HEK293 (cell line): ENCODE data around the gene NUAK1.

ENCODE experiments used
- CTCF ChIA-PET: fragments of 350-600 bp; formaldehyde crosslinking; extraction: SDS; loops from one replicate; lab custom pipeline; 2021; ENCODE audit warnings: antibody characterized with exemption; lab: Yijun Ruan, JAX
- POLR2A ChIA-PET: fragments of 300-600 bp; formaldehyde crosslinking; extraction: SDS; loops from one replicate; lab custom pipeline; 2020; ENCODE audit warnings: antibody characterized with exemption, inconsistent platforms; lab: Yijun Ruan, JAX
- H3K27ac ChIP-seq: fragments of 200-500 bp; sonication (Bioruptor generic); 2 replicates; pipeline ENCODE4 v1.5.1; 2014; ENCODE audit warnings: low read depth, low read length, control low read depth, inconsistent platforms; ENCODE audit errors: extremely low read depth
- H3K36me3 ChIP-seq, 2 experiments: fragments of 200-500 bp in 1 of 2; sonication (Bioruptor generic) in 1 of 2; 1 replicate in 1 of 2; 2 replicates in 1 of 2; pipeline ENCODE4 v1.5.1; 2014 to 2017; ENCODE audit warnings: inconsistent platforms in 2 of 2, low read length in 2 of 2; ENCODE audit not compliant: control insufficient read depth in 2 of 2, insufficient read depth in 1 of 2
- H3K4me1 ChIP-seq: fragments of 200-500 bp; sonication (Bioruptor generic); 2 replicates; pipeline ENCODE4 v1.5.1; 2014; ENCODE audit warnings: mild to moderate bottlenecking, low read length, inconsistent platforms; ENCODE audit not compliant: control insufficient read depth, insufficient read depth
- H3K4me3 ChIP-seq: 2 replicates; pipeline ENCODE4 v1.5.1; 2011; ENCODE audit warnings: low read depth, mild to moderate bottlenecking, control low read depth, low read length, moderate library complexity
- H3K9me3 ChIP-seq: fragments of 200-500 bp; sonication (Bioruptor generic); 2 replicates; pipeline ENCODE4 v1.5.1; 2014; ENCODE audit warnings: low read depth, low read length, inconsistent platforms; ENCODE audit not compliant: control insufficient read depth, insufficient read depth
- KLF9 ChIP-seq: fragments of 450-650 bp; formaldehyde crosslinking; IDR thresholded peaks from 2 replicates; pipeline ENCODE4 v1.5.1; 2016; ENCODE audit warnings: missing biosample characterization, missing genetic modification characterization, low read depth
- YY2 ChIP-seq: fragments of 450-650 bp; formaldehyde crosslinking; IDR thresholded peaks from 2 replicates; pipeline ENCODE4 v1.5.1; 2016; ENCODE audit warnings: missing biosample characterization, missing genetic modification characterization
- ZBTB17 ChIP-seq: fragments of 450-650 bp; formaldehyde crosslinking; IDR thresholded peaks from 2 replicates; pipeline ENCODE4 v1.5.1; 2016; ENCODE audit warnings: missing biosample characterization, missing genetic modification characterization
- ZBTB26 ChIP-seq: fragments of 450-650 bp; formaldehyde crosslinking; optimal IDR thresholded peaks from 2 replicates; pipeline ENCODE3; 2016; ENCODE audit warnings: missing biosample characterization, mild to moderate bottlenecking, missing genetic modification characterization
- ZNF138 ChIP-seq: fragments of 450-650 bp; formaldehyde crosslinking; IDR thresholded peaks from 2 replicates; pipeline ENCODE4 v1.5.1; 2016; ENCODE audit warnings: missing biosample characterization, missing genetic modification characterization, borderline replicate concordance
- ZNF335 ChIP-seq: fragments of 450-650 bp; formaldehyde crosslinking; conservative IDR thresholded peaks from 2 replicates; pipeline ENCODE4 v1.5.1; 2016; ENCODE audit warnings: missing biosample characterization, missing genetic modification characterization
- ZNF654 ChIP-seq: fragments of 450-650 bp; formaldehyde crosslinking; IDR thresholded peaks from 2 replicates; pipeline ENCODE4 v1.5.1; 2016; ENCODE audit warnings: low read depth, missing biosample characterization, missing genetic modification characterization
- ZNF692 ChIP-seq: fragments of 450-650 bp; formaldehyde crosslinking; IDR thresholded peaks from 2 replicates; pipeline ENCODE4 v1.5.1; 2016; ENCODE audit warnings: missing biosample characterization, missing genetic modification characterization
- ZNF791 ChIP-seq: fragments of 450-650 bp; formaldehyde crosslinking; IDR thresholded peaks from 2 replicates; pipeline ENCODE4 v1.5.1; 2016; ENCODE audit warnings: missing biosample characterization, missing genetic modification characterization
- ZSCAN16 ChIP-seq: fragments of 450-650 bp; formaldehyde crosslinking; IDR thresholded peaks from 2 replicates; pipeline ENCODE4 v1.5.1; 2016; ENCODE audit warnings: missing biosample characterization, missing genetic modification characterization
- TF ChIP-seq, protein P1 (sequence below): fragments of 450-650 bp; formaldehyde crosslinking; IDR thresholded peaks from 2 replicates; pipeline ENCODE4 v1.5.1; 2016; ENCODE audit warnings: missing biosample characterization, missing genetic modification characterization
- TF ChIP-seq, protein P2 (sequence below): fragments of 450-650 bp; formaldehyde crosslinking; IDR thresholded peaks from 2 replicates; pipeline ENCODE4 v1.5.1; 2016; ENCODE audit warnings: missing biosample characterization, missing genetic modification characterization, low read depth
- TF ChIP-seq, protein P3 (sequence below): IDR thresholded peaks from 2 replicates; pipeline ENCODE4 v1.6.1; 2011; ENCODE audit warnings: mild to moderate bottlenecking, low read depth, low read length, borderline replicate concordance

The NUAK1 gene

DNA sequence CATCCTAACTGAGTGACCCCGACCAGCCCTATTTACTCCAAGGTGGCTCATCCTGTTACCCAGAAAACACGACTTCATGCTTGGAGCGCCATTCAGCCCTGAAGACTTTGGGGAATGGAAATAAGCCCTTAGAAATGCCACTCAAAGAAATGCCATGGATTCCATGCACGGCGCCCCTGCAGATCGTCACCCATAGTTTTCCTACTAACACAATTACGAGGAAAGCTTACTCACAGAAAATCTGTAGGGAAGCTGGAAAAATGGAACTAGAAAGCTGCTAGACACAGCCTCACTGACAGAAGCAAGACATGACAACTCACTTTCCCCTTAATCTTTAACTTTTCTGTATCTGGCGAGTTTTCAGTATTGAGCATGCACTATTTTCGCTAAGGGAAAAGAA, 19.5 kb downstream of the NUAK1 start (continued):
- TF ChIP-seq ZNF791 (tag by site-specific recombination), result no peak
- TF ChIP-seq ZNF654 (tag by site-specific recombination), result no peak

GRCh38 chr12:106118381-106119130, 20.2 kb downstream of the NUAK1 start:
- no peak for TF ChIP-seq KLF9 (tag by site-specific recombination)
- POLR2A ChIA-PET, result no interaction called here
- Histone ChIP-seq H3K4me1 (0 out of 2 replicates have a peak, but pooled peaks cover under 1% of the 10 kb centered on the region), H3K27ac (no peak overlapping the region), H3K4me3 (no peak overlapping the region), H3K36me3 (no peaks in the 10 kb centered on the region), H3K9me3 (no peaks in the 10 kb centered on the region)
- CTCF ChIA-PET, result interaction anchor here (0.5 to 1.5 kb wide), 4 partner anchors 9 to 59 kb away, joined by 3 to 7 read pairs (median 4); no protein-coding TSS in a partner anchor

GRCh38 chr12:106115440-106115839, 23.3 kb downstream of the NUAK1 start:
- Histone ChIP-seq H3K27ac (no peak overlapping the region), H3K4me3 (no peak overlapping the region), H3K4me1 (peaks cover 15% of the 10 kb centered on the region), H3K9me3 (no peaks in the 10 kb centered on the region), H3K36me3 (no peaks in the 10 kb centered on the region)
- ChIA-PET CTCF (interaction anchor here (1.0 kb wide), 1 partner anchor 34 kb away, joined by 3 read pairs; no protein-coding TSS in a partner anchor), POLR2A (interaction anchor here (0.9 kb wide), 1 partner anchor 8 kb away, joined by 3 read pairs; no protein-coding TSS in a partner anchor)
- TF ChIP-seq ZSCAN16 (tag by site-specific recombination), result no peak
- no peak for TF ChIP-seq ZNF138 (tag by site-specific recombination)
- TF ChIP-seq, protein P1, sequence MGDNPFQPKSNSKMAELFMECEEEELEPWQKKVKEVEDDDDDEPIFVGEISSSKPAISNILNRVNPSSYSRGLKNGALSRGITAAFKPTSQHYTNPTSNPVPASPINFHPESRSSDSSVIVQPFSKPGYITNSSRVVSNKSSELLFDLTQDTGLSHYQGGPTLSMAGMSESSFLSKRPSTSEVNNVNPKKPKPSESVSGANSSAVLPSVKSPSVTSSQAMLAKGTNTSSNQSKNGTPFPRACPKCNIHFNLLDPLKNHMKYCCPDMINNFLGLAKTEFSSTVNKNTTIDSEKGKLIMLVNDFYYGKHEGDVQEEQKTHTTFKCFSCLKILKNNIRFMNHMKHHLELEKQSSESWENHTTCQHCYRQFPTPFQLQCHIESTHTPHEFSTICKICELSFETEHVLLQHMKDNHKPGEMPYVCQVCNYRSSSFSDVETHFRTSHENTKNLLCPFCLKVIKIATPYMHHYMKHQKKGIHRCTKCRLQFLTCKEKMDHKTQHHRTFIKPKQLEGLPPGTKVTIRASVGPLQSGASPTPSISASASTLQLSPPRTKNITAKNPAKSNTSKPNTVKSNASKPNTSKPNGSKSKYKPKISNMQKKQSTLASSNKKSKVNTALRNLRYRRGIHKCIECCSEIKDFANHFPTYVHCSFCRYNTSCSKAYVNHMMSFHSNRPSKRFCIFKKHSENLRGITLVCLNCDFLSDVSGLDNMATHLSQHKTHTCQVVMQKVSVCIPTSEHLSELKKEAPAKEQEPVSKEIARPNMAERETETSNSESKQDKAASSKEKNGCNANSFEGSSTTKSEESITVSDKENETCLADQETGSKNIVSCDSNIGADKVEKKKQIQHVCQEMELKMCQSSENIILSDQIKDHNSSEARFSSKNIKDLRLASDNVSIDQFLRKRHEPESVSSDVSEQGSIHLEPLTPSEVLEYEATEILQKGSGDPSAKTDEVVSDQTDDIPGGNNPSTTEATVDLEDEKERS (tag by site-specific recombination), result no peak
- TF ChIP-seq ZBTB17 (tag by site-specific recombination), result peak; percentile 47; the same call in 1 of the 2 replicates

DNA sequence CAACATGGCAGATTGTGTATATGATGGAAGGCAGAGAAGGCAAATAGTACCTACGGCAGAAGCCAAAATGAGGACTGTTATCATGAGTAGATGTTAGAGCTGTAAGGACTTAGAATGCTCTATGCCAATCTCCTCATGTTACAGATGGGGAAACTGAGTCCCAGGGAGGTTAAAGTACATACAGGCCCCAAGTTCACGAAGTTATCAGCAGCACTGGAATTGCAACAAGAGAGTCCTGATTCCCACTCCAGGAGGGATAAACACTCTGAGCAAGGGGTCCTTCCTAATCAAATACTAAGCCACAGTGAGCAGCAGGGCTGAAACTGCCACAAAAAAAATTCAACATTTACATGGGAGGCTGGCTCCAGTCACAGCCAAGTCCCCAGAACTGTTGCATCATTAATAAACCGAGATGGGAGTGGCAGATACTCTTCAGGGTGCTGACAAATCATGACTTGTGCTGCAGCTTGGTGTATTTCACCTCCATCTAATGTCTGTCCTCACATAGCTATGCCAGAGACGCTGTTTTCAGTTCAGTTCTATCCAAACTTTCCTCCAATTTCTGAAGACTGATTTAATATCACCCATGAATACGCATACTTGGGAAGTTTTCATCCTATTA, 24.2 kb downstream of the NUAK1 start:
- TF ChIP-seq ZNF335 (tag by site-specific recombination) (peak; percentile 35), KLF9 (tag by site-specific recombination) (peak; percentile 16; the same call in 1 of the 2 replicates), ZNF692 (tag by site-specific recombination) (no peak), YY2 (no peak), ZBTB26 (tag by site-specific recombination) (no peak)
- TF ChIP-seq, protein P2, sequence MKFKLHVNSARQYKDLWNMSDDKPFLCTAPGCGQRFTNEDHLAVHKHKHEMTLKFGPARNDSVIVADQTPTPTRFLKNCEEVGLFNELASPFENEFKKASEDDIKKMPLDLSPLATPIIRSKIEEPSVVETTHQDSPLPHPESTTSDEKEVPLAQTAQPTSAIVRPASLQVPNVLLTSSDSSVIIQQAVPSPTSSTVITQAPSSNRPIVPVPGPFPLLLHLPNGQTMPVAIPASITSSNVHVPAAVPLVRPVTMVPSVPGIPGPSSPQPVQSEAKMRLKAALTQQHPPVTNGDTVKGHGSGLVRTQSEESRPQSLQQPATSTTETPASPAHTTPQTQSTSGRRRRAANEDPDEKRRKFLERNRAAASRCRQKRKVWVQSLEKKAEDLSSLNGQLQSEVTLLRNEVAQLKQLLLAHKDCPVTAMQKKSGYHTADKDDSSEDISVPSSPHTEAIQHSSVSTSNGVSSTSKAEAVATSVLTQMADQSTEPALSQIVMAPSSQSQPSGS (tag by site-specific recombination), result 0 out of 2 replicates have a peak, but pooled peaks have one; percentile 11
- TF ChIP-seq, protein P3, sequence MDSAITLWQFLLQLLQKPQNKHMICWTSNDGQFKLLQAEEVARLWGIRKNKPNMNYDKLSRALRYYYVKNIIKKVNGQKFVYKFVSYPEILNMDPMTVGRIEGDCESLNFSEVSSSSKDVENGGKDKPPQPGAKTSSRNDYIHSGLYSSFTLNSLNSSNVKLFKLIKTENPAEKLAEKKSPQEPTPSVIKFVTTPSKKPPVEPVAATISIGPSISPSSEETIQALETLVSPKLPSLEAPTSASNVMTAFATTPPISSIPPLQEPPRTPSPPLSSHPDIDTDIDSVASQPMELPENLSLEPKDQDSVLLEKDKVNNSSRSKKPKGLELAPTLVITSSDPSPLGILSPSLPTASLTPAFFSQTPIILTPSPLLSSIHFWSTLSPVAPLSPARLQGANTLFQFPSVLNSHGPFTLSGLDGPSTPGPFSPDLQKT, result no peak
- Histone ChIP-seq H3K9me3 (no peaks in the 10 kb centered on the region), H3K4me1 (peaks cover 15% of the 10 kb centered on the region), H3K4me3 (no peak overlapping the region), H3K27ac (no peak overlapping the region), H3K36me3 (no peaks in the 10 kb centered on the region)
- ChIA-PET CTCF (interaction anchor here (1.0 kb wide), 1 partner anchor 35 kb away, joined by 3 read pairs; no protein-coding TSS in a partner anchor), POLR2A (interaction anchor here (0.9 kb wide), 1 partner anchor 9 kb away, joined by 3 read pairs; no protein-coding TSS in a partner anchor)
